Islet precursor cell (in vitro differentiated cells): Measurements from ENCODE around the gene IRAK3.
"Not testable (repeated sequence)": the region's sequence is repeated elsewhere in the genome, so short reads cannot be mapped to it uniquely, and the experiment has no call there.

Experiments used
- DNase-seq: peaks from one replicate; pipeline ENCODE4 v3.0.0-alpha.2; 2018

The IRAK3 gene

DNA sequence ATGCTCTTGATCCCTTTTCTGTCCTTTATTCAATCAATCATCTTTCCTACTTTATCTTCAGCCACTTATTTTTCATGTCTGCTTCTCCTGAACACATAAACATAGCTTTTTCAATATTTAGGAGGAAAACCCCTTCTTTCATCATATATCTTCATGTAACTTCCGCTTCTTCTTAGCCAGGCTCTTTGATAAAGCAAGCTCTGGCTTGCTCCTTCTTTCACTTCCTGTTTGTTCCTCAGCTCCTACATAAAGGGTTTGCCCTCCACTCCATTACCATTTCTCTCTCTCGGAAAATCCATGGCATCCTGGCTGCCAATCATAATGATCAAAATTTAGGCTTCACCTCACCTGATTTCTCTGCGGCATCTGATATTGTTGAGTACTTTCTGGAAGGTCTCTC is 79.5 kb downstream of the IRAK3 start:
- no peak for DNase-seq

DNA sequence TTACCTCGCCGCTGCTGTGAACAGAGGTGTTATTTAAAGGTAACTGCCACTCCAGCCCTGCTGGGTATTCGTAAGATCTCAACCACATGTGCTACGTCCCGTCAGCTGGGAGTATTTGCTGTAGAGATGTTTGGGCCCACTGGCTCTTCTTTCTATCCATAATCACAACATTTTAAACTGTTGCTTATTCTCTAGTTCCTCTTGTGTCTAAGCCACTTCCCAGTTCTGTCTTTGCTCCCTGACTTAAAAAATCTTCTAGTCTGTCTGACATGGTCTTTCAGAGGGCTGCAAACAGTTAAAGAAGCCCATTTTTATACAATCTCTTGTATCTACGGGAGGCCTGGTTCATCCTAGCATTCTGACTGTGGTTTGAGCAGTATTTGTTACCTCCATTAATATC is 80.1 kb downstream of the IRAK3 start:
- DNase-seq: no peak

DNA sequence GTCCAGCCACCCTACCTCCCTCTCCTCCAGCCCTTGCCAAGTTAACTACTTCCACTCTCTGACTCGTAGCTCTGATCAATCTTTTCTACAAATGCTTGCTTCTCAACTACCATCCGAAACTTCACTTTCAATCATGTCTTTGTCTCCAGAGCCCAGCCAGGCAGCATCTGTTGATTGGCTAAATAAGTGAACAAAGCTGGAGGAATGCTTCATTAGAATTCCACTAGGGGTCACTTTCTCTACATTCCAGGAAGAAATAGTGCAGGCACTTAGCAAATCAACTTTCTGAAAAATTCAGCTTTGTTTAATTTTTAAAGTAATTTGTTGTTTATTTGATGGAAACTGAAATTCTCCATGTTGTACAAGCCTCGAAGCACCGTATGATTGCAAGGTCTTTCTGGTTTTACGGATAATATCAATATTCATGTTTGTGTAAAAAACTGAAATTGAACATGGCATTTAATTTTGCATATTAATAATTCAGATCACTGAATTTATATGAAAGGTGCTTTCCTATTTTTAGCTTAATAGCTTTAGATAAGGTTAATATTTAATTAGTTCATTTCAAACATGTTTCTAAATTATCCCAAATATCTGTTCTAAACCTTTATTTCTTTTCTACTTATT is 80.9 kb downstream of the IRAK3 start:
- peak; percentile 78 for DNase-seq

DNA sequence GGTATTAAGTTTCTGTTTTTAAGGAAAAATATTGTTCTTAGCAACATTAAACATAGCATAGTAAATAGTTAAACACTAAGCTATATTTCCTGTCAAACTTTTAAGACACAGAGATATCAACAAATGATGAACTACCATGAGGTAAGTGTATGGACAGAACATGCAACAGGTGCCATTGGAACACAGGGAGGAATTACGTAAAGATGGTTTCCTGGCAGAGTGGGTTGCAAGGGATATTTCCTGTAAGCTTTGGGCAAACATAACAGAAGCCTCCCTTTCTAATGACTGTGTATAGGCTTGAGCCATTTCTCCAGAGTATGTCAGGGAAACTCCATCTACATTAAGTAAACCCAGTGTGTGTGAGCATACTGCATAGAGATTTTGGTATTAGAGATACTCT is 81.6 kb downstream of the IRAK3 start:
- no peak for DNase-seq

DNA sequence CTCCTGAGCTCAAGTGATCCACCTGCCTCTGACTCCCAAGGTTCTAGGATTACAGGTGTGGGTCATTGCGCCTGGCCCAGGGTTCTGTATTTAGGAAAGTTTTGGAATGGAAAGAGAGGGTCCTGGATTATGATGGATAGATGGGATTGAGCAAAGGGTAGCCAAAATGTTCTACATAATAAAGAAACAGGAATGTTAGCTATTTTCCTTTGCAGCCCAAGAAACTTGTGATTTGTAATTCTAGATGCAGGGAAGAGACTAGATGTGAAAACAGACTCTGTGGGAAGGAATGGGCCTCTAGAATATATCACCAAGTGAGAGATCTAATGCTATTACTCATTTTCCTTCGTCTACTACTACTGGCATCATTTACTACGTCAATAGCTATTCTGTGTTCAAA is 83.6 kb downstream of the IRAK3 start:
- DNase-seq: no peak

DNA sequence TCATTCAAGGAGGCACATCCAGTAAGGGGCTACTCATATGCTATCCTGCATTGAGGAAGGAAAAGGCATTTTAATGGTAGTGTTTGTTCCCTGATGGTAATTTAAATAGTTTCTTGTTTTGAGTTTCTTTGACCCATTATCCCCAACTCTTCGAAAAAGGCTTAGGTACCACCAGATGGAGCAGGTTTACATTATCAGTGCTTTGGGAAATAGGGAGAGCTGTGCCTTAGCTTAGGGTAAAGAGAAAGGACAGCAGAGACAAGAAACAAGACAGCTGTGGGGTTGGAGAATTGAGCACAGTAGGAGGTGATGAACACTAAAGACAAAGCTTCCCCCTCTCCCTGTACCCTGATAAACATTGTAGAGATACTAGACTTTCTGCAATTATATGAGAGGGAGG is 84.1 kb downstream of the IRAK3 start:
- no peak for DNase-seq

DNA sequence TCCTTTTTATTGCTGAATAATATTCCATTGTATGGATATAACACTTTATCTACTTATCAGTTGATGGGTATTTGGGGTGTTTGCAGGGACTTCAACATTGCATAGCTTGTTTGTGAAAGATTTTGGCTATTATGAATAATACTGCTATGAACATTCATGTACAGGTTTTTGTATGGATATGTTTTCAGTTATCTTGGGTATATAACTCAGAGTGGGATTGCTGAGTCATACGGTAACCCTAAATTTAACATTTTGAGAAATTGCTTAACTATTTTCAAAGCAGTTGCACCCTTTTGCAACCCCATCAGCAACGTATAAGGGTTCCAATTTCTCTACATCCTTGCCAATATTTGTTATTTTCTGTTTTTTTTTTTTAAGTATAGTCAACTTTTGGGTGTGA is 86.0 kb downstream of the IRAK3 start:
- no peak for DNase-seq

DNA sequence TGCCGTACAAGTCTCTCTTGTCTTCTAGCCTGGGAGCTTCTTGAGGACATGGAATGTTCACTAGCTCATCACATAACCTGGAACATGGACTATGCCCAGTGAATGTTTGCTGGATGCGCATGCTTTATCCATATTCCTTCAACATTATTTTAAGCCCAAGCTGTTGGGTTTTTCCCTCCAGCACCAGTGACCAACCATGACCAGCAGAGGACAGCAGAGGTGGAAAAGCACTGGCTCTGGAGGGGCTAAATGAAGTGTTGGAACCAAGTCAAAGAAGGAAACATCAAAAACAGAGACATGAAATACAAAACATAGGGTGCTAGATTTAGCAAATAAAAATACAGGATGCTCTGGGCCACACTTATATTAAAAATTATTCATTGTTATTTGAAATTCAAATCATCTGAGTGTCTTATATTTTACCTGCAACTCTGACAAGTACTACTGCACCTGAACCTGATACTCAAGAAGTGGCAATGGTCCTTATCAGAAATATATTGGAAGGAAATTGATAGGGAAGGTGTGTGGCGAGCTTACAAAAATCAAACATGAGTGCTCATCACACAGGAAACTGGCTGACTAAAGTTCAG is 90.2 kb downstream of the IRAK3 start:
- DNase-seq: no peak

DNA sequence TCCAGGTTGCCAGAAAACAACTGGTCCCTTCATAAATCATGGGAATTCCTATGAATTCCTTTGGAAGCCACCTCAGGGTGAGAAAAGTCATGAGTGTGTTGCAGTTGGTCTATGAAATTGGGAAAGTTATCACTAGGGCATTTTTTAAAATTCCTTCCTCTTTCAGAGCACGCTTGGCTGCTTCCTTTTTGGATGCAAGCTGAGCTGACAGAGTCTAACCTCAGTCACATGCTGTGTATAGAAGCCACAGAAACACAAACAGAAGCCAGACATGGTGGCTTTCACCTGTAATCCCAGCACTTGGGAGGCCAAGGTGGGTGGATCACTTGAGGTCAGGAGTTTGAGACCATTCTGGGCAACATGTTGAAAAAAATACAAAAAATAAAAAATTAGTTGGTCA is 91.5 kb downstream of the IRAK3 start:
- no peak for DNase-seq

DNA sequence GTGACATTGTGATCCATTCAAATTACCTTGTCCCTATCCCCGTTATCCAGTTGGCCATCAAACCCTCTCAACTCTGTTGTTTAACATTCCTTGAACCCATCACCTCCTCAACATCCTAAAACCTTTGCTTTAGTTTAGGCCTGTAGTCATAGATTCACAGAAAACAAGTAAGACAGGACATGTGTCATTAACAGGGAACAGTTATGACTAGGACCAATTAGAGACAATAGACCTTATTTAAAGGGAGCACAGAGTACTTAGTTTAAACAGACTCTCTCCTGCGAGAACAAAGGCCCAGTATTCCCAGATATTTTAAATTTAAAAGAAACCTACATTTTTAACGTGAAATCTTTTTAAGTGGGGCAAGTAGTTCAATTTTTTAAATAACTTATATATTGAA is 93.2 kb downstream of the IRAK3 start:
- DNase-seq: no peak

DNA sequence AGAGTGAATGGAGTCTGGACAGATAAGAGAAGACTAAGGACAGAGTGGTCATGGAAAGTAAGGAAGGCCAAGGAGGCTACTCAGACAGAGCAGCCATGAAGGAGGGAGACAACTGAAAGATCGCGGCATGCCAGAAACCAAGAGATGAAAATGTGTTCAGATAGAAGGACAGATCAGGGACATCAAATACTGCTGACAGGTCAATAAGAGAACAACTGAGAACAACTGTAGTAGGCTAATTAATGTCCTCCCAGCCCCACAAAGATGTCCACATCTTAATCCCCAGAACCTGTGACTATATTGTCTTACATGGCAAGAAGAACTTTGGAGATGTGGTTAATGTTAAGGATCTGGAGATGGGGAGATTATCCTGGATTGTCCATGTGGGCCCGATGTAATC is 98.3 kb downstream of the IRAK3 start:
- DNase-seq: no peak

DNA sequence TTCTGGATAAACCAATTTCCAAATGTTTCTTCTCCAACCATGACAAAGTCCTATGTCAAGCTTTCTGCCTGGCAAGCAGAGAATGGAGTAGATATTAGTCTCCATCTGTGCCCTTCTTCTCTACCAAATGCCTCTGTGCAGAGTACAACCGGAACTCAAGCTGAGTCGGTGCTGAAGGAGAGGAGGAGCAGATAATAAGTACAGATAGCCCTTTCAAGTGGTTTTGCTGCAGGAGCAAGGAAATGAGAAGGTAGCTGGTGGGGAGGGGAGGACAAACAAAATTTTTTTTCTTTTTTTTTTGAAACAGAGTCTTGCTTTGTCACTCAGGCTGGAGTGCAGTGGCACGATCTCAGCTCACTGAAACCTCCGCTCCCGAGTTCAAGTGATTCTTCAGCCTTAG is 99.1 kb downstream of the IRAK3 start:
- no peak for DNase-seq

DNA sequence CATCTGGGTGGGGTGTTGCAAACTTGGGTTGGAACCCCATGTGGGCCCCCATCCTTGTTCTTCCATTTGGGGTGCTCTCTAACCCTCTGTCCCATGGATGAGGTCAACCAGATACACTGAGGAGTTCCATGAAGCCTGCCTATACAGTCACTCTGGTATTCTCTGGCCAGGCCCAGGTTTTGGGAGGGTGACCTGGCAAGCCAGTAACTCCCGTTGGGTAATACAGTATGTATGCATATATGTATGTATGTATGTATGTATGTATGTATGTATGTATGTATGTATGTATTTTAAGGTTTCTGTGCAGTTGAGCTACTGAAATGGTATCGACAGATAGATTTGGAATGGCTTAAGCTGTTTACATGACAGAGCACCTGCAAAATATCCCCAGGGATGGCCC is 100.5 kb downstream of the IRAK3 start:
- no peak for DNase-seq

DNA sequence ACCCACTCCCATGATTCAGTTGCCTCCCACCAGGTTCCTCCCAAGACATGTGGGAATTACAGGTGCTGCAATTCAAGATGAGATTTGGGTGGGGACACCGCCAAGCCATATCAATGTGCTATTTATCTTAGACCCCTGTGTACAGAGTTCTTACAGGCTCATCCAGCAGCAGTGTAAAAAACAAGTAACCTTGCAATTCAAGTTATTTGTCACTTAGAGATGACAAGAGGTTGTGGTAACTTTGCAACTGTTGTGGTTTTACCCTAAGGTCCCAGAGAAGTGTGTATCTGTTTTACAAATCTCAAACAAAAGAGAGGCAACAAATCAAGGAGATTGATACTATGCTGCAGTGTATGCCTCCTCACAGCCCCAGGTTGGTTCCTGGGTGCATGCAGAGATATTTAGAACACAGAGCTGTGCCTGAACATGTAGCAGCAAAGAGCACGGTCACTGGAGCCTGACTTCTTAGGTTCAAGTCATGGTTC is 101.7 kb downstream of the IRAK3 start:
- no peak for DNase-seq

DNA sequence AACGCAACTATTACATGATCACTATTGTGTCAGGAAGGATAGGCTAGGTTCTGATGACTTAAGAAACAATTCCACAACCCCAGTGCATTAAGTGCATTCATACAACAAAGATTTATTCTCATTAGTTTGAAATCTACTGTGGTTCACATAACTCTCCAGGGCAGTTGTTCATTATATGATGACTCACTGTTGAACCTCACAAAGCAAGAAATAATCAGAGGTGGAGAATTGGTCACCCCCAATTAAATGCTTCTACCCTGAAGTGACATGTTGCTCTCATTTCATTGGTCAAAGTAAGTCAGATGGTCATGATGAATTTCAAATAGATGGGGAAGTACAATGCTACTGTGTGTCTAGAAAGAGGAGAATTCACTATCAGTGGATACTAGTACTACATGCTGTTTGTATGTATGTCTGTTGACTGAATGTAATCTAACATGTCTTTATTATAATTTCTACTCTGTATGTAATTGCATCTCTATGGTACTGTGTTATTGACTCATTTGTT is 107.2 kb downstream of the IRAK3 start:
- DNase-seq: no peak

DNA sequence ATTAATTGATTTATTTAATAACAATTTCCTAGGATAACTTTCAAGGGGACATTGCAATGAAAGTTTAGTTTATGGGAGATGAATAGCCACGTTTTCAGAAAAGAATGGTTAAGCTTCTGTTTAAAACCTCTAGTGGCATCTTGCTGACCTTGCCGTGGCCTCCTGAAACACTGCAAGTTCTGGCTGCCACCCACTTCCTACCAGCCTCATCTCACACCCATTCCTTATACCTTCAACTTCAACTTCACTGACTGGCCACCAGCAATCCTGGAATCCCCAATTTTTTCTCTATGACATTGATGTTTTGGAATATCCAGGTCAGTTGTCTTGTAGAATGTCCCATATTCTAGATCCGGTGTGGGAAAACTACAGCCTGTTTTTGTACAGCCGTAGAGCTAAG is 108.1 kb downstream of the IRAK3 start:
- DNase-seq: no peak

DNA sequence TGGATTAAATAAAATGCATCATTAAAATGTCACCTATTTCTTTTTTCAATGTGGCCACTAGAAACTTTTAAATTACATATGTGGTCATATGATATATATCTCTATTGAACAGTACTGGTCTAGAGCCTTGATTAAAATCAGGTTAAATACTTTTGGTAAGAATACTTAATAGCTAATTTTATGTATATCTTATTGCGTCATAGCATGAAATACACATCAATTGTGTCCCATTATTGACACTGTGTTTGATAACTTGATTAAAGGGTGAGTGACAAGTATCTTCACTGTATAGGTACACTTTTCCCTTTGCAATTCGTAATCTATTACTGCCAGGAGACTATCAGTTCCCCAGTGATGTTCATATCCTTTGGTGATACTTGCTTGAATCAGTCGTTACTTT is 108.9 kb downstream of the IRAK3 start:
- no peak for DNase-seq

DNA sequence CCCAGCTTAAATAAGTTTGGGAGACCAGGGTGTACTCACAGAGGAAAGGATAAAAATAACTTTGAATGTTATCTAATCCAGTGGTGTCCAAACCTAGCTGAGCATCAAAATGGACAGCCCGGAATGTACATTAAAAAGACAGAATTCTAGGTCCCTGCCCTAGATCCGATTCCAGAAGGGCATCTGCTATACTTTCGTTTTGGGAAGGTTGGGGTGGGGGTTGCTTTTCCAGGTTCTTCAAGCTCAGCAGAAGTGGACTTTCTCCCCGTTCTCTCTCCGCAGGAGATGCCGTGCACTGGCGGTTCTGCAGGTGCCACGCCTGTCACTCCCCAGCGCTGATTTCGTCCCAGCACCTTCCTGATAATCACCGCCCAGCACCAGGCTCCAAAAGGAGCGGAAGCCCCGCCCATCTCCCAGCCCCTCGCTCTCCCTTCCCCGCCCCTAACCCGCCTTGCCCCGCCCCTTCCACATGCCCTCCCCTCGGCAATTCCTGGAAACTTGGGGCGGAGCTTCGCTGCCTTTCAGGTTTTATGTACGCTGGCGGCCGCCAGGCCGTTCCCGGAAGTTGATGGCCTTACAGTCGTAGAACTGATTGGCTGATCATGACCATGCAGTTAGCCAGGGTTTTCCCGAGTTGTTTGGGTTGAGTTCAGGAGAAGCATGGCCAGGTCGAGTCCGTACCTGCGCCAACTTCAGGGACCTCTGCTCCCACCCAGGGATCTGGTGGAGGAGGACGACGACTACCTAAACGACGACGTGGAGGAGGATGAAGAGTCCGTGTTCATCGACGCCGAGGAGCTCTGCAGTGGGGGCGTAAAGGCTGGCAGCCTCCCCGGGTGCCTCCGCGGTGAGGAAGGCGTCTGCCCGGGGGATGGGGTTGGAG is 113.2 kb downstream of the IRAK3 start, which contains the start of gene HELB:
TSS of gene HELB (plus strand) at position 550 of the 883 bp plus-strand sequence. CDS start at position 661, 111 bp downstream.
- DNase-seq: peak; percentile 100

DNA sequence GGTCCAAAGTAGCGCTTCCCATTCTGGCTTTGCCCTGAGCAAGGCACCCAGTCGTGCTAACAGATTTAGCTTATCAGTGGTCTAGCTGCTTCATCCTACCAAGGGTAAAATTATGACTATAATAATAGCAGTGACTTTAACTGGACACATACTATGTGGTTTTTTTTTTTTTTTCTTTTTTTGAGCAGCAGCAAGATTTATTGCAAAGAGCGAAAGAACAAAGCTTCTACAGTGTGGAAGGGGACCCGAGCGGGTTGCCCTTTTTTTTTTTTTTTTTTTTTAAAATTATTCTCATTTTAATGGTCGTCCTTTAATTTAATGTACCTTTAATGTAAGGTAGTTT is 113.8 kb downstream of the IRAK3 start:
- no peak for DNase-seq

DNA sequence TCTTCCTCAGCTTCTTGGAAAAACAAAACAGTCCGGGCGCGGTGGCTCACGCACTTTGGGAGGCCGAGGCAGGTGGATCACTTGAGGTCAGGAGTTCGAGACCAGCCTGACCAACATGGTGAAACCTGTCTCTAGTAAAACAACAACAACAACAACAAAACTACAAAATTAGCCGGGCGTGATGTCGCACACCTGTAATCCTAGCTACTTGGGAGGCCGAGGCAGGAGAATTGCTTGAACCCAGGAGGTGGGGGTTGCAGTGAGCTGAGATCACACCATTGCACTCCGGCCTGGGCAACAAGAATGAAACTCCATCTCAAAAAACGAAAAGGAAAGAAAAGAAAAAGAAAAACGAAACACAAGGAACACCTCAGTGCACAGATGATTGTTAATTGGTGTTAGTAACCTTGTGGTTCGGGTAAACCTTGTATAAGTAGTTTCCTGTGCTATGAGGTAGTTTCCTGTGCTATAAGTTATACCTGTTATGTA is 114.3 kb downstream of the IRAK3 start:
- not testable (repeated sequence) for DNase-seq
